ENCODE results near the gene SSBP3. TPM values are rescaled to one million over a fixed set of nuclear protein-coding genes. Genes with fewer than 3 reads are reported as not detected.

SSBP3 gene
- total RNA-seq, 1 experiment from 2014 or later, result 15.0 TPM

DNA sequence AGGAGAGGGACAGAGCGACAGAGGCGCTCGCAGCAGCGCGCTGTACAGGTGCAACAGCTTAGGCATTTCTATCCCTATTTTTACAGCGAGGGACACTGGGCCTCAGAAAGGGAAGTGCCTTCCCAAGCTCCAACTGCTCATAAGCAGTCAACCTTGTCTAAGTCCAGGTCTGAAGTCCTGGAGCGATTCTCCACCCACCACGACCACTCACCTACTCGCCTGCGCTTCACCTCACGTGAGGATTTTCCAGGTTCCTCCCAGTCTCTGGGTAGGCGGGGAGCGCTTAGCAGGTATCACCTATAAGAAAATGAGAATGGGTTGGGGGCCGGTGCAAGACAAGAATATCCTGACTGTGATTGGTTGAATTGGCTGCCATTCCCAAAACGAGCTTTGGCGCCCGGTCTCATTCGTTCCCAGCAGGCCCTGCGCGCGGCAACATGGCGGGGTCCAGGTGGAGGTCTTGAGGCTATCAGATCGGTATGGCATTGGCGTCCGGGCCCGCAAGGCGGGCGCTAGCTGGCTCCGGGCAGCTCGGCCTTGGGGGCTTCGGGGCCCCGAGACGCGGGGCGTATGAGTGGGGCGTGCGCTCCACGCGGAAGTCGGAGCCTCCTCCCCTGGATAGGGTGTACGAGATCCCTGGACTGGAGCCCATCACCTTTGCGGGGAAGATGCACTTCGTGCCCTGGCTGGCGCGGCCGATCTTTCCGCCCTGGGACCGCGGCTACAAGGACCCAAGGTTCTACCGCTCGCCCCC lies 206.3 kb downstream of the SSBP3 start, which contains the start of the genes CYB5RL and MRPL37:
TSS of gene CYB5RL (minus strand) at position 266 of the 754 bp plus-strand sequence. CDS start 4,414 bp downstream, outside the sequence.
TSS of gene MRPL37 (plus strand) at position 403 of the 754 bp plus-strand sequence. CDS start at position 480, 77 bp downstream.
- peak within 1 kb of the TSS; percentile 89 for H3K4me2 ChIP-seq (ENCODE audit: low read length)
- CTCF ChIA-PET, result interaction anchor here (0.7 to 1.0 kb wide), 3 partner anchors 16 to 289 kb away, joined by 3 to 14 read pairs (median 4); no protein-coding TSS in a partner anchor
- peak within 1 kb of the TSS; percentile 97 for H3K4me3 ChIP-seq (ENCODE audit: low read length)
- H3K27ac ChIP-seq (ENCODE audit: low read length), result peak within 1 kb of the TSS; percentile 3; the same call in 1 of the 2 replicates
- intact Hi-C loops (cut with micrococcal nuclease), result loop anchor here (1.0 to 10.0 kb wide), 3 partner anchors 130 to 288 kb away; partner anchors contain the start of gene SSBP3
- H3K36me3 ChIP-seq (ENCODE audit: low read depth, low read length), result 0 out of 2 replicates have a peak, but pooled peaks cover 4% of the 10 kb centered on the region
- H3K4me1 ChIP-seq (ENCODE audit: insufficient read depth, low read length), result peaks cover 24% of the 10 kb centered on the region
- peak within 1 kb of the TSS; percentile 95 for H3K9ac ChIP-seq (ENCODE audit: low read length)
- 0 out of 2 replicates have a peak, but pooled peaks cover 8% of the 10 kb centered on the region for H4K20me1 ChIP-seq (ENCODE audit: low read length)
- TF ChIP-seq EZH2 (IDR thresholded peaks at IDR 0.05; ENCODE audit: low read length, unreplicated experiment), result no peak
- no peak for TF ChIP-seq EZH2phosphoT487 (IDR thresholded peaks at IDR 0.05; ENCODE audit: borderline replicate concordance, low read length)
- no peaks in the 10 kb centered on the region for H3K9me3 ChIP-seq (ENCODE audit: low read length)
- no TSS peak for BruUV-seq (replicated peaks)
- peak within 1 kb of the TSS; percentile 91 for H2AFZ ChIP-seq (ENCODE audit: low read length)
- peaks cover 33% of the 10 kb centered on the region for H3K79me2 ChIP-seq (ENCODE audit: low read length)
- DNase-seq, result peak; percentile 97
- no peaks in the 10 kb centered on the region for H3K27me3 ChIP-seq (ENCODE audit: low read length)
- H3F3A ChIP-seq (ENCODE audit: low read length, unreplicated experiment), result no peaks in the 10 kb centered on the region
- ATAC-seq, result peak; percentile 97
- H3K9me2 ChIP-seq (replicated peaks; ENCODE audit: low read length), result no peaks in the 10 kb centered on the region
- POLR2A ChIA-PET (ENCODE audit: unreplicated experiment), result interaction anchor here (0.6 to 0.7 kb wide), 5 partner anchors 207 to 736 kb away, joined by 3 to 42 read pairs (median 5); no protein-coding TSS in a partner anchor

DNA sequence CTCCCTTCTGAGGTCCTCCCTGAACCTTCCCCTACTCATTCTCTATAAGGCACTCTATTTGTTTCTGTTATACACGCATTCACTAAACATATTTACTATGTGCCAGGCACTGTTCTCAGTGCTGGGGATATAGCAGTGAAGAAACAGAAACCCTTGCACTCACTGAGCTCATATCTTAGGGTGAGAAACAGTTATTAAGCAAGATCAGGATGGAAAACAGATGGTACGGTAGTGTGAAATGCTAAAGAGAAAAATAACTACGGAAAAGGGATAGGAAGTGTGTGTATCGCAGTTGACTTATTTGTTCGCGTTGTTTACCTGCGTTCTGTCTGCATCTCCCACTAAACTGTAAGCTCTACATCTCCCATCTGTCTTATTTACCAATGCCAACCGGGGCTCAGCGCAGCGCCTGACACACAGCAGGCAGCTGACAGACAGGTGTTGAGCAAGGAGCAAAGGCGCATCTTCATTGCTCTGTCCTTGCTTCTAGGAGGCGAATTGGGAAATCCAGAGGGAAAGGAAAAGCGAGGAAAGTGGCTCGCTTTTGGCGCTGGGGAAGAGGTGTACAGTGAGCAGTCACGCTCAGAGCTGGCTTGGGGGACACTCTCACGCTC lies 206.9 kb downstream of the SSBP3 start:
- H3K4me1 ChIP-seq (ENCODE audit: insufficient read depth, low read length), result peaks cover 24% of the 10 kb centered on the region
- H3K36me3 ChIP-seq (ENCODE audit: low read depth, low read length), result 0 out of 2 replicates have a peak, but pooled peaks cover 2% of the 10 kb centered on the region
- peak overlapping the region; percentile 95 for H3K9ac ChIP-seq (ENCODE audit: low read length)
- POLR2A ChIA-PET (ENCODE audit: unreplicated experiment), result interaction anchor here (0.6 to 0.7 kb wide), 3 partner anchors 233 to 735 kb away, joined by 4 to 7 read pairs (median 5); no protein-coding TSS in a partner anchor
- H3K27me3 ChIP-seq (ENCODE audit: low read length), result no peaks in the 10 kb centered on the region
- H3K9me2 ChIP-seq (replicated peaks; ENCODE audit: low read length), result no peaks in the 10 kb centered on the region
- DNase-seq (no peak), ATAC-seq (peak; percentile 32)
- peak overlapping the region; percentile 91 for H2AFZ ChIP-seq (ENCODE audit: low read length)
- CTCF ChIA-PET, result interaction anchor here (0.7 to 1.0 kb wide), 2 partner anchors 17 to 290 kb away, joined by 3 to 14 read pairs; no protein-coding TSS in a partner anchor
- BruUV-seq (replicated peaks), result TSS peak; percentile 75
- peak overlapping the region; percentile 89 for H3K4me2 ChIP-seq (ENCODE audit: low read length)
- peaks cover 33% of the 10 kb centered on the region for H3K79me2 ChIP-seq (ENCODE audit: low read length)
- no peak overlapping the region for H3K27ac ChIP-seq (ENCODE audit: low read length)
- intact Hi-C loops (cut with micrococcal nuclease), result loop anchor here (1.0 kb wide), 1 partner anchor 129 kb away; no protein-coding TSS in a partner anchor
- H3K9me3 ChIP-seq (ENCODE audit: low read length), result no peaks in the 10 kb centered on the region
- TF ChIP-seq EZH2 (IDR thresholded peaks at IDR 0.05; ENCODE audit: low read length, unreplicated experiment), result no peak
- TF ChIP-seq EZH2phosphoT487 (IDR thresholded peaks at IDR 0.05; ENCODE audit: borderline replicate concordance, low read length), result no peak
- TF ChIP-seq, protein P1, sequence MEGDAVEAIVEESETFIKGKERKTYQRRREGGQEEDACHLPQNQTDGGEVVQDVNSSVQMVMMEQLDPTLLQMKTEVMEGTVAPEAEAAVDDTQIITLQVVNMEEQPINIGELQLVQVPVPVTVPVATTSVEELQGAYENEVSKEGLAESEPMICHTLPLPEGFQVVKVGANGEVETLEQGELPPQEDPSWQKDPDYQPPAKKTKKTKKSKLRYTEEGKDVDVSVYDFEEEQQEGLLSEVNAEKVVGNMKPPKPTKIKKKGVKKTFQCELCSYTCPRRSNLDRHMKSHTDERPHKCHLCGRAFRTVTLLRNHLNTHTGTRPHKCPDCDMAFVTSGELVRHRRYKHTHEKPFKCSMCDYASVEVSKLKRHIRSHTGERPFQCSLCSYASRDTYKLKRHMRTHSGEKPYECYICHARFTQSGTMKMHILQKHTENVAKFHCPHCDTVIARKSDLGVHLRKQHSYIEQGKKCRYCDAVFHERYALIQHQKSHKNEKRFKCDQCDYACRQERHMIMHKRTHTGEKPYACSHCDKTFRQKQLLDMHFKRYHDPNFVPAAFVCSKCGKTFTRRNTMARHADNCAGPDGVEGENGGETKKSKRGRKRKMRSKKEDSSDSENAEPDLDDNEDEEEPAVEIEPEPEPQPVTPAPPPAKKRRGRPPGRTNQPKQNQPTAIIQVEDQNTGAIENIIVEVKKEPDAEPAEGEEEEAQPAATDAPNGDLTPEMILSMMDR (conservative IDR thresholded peaks at IDR 0.05; ENCODE audit: low read depth, low read length), result no peak
- H3K4me3 ChIP-seq (ENCODE audit: low read length), result peak overlapping the region; percentile 97
- H3F3A ChIP-seq (ENCODE audit: low read length, unreplicated experiment), result no peaks in the 10 kb centered on the region
- 0 out of 2 replicates have a peak, but pooled peaks cover 8% of the 10 kb centered on the region for H4K20me1 ChIP-seq (ENCODE audit: low read length)

DNA sequence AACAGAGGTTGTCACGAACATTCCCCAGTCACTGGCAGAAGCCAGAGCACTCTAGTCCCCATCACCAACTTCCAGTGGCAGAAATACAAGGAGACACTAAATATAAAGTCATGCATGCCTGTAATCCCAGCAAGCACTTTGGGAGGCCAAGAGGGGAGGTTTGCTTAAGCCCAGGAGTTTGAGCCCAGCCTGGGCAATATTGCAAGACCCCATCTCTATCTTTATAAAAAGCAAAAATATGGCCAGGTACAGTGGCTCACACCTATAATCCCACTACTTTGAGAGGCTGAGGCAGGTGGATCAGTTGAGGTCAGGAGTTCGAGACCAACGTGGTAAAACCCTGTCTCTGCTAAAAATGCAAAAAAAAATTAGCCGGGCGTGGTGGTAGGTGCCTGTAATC lies 212.7 kb downstream of the SSBP3 start:
- H4K20me1 ChIP-seq (ENCODE audit: low read length), result no peaks in the 10 kb centered on the region
- no peak overlapping the region for H2AFZ ChIP-seq (ENCODE audit: low read length)
- POLR2A ChIA-PET (ENCODE audit: unreplicated experiment), result no interaction called here
- ATAC-seq (no peak), DNase-seq (no peak)
- no peak overlapping the region for H3K9ac ChIP-seq (ENCODE audit: low read length)
- no peaks in the 10 kb centered on the region for H3K4me1 ChIP-seq (ENCODE audit: insufficient read depth, low read length)
- no peaks in the 10 kb centered on the region for H3K36me3 ChIP-seq (ENCODE audit: low read depth, low read length)
- CTCF ChIA-PET, result no interaction called here
- intact Hi-C loops (cut with micrococcal nuclease), result no loop called here
- no TSS peak for BruUV-seq (replicated peaks)
- H3F3A ChIP-seq (ENCODE audit: low read length, unreplicated experiment), result no peaks in the 10 kb centered on the region
- H3K27me3 ChIP-seq (ENCODE audit: low read length), result no peaks in the 10 kb centered on the region
- no peaks in the 10 kb centered on the region for H3K9me2 ChIP-seq (replicated peaks; ENCODE audit: low read length)
- no peaks in the 10 kb centered on the region for H3K79me2 ChIP-seq (ENCODE audit: low read length)
- H3K27ac ChIP-seq (ENCODE audit: low read length), result no peak overlapping the region
- TF ChIP-seq, protein P1 (conservative IDR thresholded peaks at IDR 0.05; ENCODE audit: low read depth, low read length), result no peak
- TF ChIP-seq EZH2 (IDR thresholded peaks at IDR 0.05; ENCODE audit: low read length, unreplicated experiment), result no peak
- TF ChIP-seq EZH2phosphoT487 (IDR thresholded peaks at IDR 0.05; ENCODE audit: borderline replicate concordance, low read length), result no peak
- H3K4me2 ChIP-seq (ENCODE audit: low read length), result no peak overlapping the region
- no peak overlapping the region for H3K4me3 ChIP-seq (ENCODE audit: low read length)
- H3K9me3 ChIP-seq (ENCODE audit: low read length), result no peaks in the 10 kb centered on the region
